Skeletal muscle cell (primary cell): ENCODE measurements around the gene PROM1.

Source experiments
- DNase-seq: peaks from one replicate; pipeline ENCODE4 v3.0.0-alpha.2; 2010; ENCODE audit warnings: low read depth
- H3K4me3 ChIP-seq: 2 replicates; pipeline ENCODE4 v1.5.1; 2011; ENCODE audit warnings: low read depth, mild to moderate bottlenecking, control low read depth, low read length, moderate library complexity

Gene PROM1

GRCh38 chr4:16083241-16084191, at the start of gene PROM1:
TSS of gene PROM1 (minus strand) at chr4:16084023. CDS start at chr4:16075906, 8,117 bp downstream.
- no peak for DNase-seq
- peak within 1 kb of the TSS; percentile 30 for H3K4me3 ChIP-seq

DNA sequence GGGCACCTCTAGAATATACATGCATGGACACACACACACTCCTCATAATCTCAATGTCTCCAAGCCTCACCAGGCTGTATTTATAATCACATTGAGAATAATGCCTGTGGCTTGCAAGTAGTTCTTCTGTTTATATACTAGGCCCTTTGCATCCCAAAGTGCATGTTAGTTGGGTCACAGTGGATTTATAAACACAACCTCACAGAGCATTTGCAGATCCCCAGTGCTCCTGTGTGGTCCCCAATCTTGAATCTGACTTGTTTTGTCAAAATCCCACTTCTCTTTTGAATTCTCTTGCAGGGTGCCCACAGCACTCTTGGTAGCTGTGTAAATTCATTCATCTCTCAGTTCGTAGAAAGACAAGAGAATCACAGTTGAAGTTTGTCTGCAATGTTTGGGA, 49.6 kb upstream of the PROM1 start:
- no peak overlapping the region for H3K4me3 ChIP-seq
- DNase-seq, result no peak

- no peak for DNase-seq
- H3K4me3 ChIP-seq, result no peak overlapping the region
Observed at GRCh38 chr4:16131293-16131692, 47.5 kb upstream of the PROM1 start.

- no peak overlapping the region for H3K4me3 ChIP-seq
- no peak for DNase-seq
Observed at GRCh38 chr4:16129336-16129735, 45.5 kb upstream of the PROM1 start.

DNA sequence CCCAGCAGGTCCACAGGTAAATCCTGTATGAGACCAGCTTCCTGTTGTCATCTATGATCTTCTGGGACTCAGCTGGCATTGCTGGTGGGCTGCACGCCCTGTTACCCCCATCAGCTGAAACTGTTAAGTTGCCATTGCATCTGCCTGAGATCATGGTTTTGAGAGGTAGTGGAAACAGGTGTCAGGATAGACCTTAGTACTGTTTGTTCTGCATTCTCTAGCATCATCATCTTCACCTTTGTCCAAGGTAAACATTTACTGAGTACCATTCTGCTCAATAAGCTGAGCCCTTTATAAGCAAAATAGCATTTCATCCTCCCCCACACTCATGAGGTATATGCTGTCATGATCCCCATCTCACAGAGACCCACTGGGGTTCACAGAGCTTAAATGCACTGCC, 42.9 kb upstream of the PROM1 start:
- H3K4me3 ChIP-seq, result no peak overlapping the region
- no peak for DNase-seq

DNA sequence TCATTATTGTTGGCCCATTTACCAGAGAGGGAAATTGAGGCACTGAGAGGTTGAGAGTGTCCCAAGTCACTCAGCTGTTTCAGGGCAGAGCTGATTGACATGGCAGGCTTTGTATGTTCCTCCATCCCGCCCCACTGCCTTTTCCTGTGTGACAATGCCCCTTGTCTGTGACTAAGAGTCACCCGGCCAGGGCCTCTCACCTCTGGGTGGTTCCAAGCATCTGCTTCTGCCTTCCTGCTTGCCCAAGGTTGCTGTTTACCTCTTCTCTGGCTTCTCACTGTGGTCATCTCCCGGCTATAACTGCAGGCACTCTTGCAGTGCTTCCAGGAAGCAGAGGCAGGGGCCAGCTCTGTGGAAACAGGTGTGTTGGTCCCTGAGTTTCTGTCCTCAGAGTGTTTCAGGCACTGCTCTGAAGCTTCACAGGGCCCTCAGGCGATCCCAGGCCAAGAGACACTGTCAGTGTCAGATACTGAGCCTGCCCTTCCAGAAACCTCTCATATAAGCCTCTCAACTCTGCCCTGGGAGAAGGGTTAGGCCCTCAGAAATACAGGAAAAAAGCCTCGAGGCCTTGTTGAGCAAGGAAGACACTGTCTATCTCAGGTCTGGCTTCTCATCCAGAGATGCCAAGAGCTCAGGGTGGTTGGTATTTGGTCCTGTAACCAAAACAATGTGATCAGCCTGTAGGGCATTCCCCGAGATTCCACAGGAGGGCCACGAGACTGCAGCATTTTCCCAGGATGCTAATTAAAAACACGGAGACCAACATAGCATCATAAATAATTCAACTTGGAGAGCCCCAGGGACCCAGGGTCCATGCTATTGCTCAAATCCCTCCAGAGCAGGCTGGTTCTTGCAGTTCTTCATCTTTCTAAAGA, 42.0 kb upstream of the PROM1 start:
- no peak overlapping the region for H3K4me3 ChIP-seq
- DNase-seq, result no peak

DNA sequence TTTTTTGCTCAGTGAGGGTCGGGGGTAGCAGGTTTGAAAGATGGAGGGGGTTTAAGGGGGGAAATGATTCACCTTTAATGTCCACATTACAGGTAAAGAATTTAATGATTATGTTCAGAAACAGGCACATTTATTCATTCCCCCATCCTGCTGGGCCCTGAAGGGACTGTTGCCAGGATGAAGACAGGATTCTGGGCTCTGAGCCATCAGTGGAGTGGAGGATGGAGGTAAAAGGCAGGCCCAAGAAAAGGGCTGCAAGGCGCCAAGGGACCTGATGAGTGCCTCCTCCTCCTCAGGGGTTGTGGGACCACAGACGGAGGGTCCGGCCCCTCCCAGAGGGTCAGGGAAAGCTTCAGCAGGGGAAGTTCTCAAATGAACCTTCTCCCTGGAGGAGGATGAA, 40.4 kb upstream of the PROM1 start:
- DNase-seq, result no peak
- no peak overlapping the region for H3K4me3 ChIP-seq

- H3K4me3 ChIP-seq, result no peak overlapping the region
- DNase-seq, result no peak
Observed at GRCh38 chr4:16123356-16124084, 39.7 kb upstream of the PROM1 start.

DNA sequence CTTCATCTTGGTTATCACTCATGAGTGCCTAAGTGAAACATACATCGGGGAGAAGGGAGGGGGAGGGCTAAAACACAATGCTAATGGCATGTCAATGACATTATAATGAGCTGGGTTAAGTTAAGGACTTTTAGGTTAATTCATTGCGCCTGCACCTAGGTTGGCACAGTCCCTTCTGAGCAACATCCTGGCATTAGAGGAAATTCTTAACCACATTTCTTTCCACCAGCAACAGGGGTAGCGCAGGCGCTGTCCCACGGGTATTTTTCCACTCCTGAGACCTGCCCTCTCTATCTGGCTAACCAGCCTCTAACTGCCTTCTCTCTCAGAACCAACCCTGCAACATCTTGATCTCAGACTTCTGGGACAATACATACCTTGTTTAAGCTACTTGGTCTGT, 39.0 kb upstream of the PROM1 start:
- no peak overlapping the region for H3K4me3 ChIP-seq
- DNase-seq, result no peak

DNA sequence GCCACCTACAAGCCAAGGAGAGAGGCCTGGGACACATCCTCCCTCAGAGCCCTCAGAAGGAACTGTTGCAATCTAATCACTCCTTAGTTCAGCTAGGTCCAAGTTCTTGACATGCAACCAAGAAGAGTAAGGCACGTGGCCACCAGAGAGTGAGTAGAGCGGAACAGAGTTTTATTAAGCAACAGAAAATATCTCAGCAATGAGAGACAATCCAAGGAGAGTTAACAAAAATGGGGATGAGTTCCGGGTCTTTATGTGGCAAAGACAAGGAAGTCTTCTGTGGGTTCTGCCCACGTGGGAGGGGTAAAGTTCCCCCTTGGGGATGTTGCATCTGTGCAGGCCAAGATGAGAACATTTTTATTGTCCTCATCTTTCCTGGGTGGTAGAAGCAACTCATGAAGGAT, 38.5 kb upstream of the PROM1 start:
- DNase-seq, result no peak
- H3K4me3 ChIP-seq, result no peak overlapping the region

DNA sequence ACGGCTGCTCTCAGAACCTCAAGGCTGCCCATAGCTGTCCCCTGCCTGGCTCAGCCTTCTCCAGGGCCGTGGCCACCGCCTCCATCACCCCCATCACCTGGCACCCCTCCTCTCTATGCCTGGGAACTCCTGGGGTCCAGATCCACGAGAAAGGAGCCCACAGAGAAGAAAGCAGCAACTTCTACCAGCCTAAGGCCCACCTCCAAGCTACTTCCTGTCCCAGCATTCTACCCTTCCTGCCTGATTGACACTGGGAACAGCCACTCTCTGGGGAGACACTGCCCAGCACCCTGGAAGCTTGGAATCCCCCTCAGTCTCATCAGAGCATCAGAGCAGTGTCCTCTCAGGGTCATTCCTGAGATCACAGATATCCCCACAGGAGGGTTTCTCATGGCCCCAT, 36.9 kb upstream of the PROM1 start:
- no peak for DNase-seq
- no peak overlapping the region for H3K4me3 ChIP-seq

DNA sequence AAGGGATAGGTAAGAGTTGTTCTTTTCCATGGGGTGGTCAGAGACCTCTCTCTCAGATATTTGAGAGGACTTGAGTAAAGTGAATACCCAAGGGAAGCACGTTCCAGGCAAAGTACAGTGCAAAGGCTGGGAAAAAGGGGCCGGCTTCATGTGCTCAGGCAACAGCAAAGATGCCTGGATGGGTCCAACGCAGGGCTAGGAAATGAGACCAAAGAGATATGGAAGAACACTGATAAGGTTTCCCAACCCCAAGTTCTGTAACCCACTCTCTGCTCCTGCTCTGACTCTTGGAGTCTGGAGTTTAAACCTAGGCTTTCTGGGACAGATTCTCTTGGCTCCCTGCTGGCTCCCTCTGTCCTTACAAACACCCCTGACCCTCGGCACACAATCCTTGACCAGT, 36.2 kb upstream of the PROM1 start:
- DNase-seq, result no peak
- H3K4me3 ChIP-seq, result no peak overlapping the region

DNA sequence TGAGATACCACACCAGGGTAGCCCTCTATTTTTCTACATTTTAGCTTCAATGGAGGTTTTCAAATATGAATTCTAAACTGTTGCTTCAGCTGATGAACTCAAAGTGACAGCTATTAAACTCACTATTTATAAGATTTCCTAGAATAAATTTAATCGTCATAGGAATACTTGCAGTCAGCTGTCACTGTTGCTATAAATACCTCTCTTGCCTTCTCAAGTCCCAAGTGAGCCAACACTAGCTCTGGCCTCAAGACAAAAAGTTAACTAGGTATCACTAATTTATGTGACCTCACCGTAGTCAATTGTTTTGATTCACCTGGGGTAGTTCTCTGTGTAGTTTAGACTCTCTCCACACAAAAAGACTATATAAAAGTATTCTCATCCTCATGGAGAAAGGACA, 34.3 kb upstream of the PROM1 start:
- H3K4me3 ChIP-seq, result no peak overlapping the region
- DNase-seq, result no peak

GRCh38 chr4:16117164-16117563, 33.3 kb upstream of the PROM1 start:
- no peak overlapping the region for H3K4me3 ChIP-seq
- DNase-seq, result no peak

DNA sequence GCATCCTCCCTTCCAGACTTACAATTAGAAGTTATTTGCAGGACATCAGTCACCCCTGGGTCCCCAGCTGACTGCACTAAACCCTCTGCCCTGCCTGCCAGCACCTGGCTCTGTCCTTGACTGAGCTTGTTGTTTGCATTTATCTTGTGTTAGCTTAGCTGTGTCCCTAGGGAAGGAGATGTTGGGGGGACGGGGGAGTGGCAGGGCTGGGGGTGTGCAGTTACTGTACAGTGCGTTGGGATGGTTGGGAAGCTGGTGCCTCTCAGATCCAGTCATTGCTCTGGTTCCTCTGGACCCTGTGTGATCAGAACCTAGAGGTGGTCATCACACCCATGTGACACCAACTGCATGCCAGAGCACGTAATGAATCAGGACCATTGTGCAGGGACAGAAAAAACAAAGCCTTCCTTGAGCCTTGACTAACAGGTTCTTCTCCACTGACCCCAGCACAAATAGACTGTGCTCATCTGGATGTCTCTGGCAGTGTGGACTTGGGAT, 32.7 kb upstream of the PROM1 start:
- DNase-seq, result no peak
- no peak overlapping the region for H3K4me3 ChIP-seq

DNA sequence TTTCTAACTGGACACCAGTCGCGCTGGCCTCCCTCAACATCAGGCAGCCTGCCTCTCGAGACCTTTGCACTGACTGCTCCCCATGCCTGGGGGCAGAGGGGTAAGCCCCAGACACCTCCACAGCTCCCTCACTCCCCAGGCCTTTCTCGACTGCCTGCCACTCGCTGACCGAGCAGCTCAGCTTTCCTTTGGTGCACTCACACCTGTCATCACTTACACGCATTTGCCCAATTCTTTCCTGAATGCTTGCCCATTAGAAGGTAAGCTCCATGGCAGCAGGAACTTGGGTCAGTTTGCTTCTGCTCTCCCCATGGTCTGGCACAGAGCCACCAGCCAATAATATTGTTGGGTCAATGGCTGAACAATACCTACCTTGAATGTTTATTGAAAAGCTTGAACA, 32.2 kb upstream of the PROM1 start:
- H3K4me3 ChIP-seq, result no peak overlapping the region
- DNase-seq, result no peak

- no peak for DNase-seq
- no peak overlapping the region for H3K4me3 ChIP-seq
Observed at GRCh38 chr4:16114546-16114945, 30.7 kb upstream of the PROM1 start.

DNA sequence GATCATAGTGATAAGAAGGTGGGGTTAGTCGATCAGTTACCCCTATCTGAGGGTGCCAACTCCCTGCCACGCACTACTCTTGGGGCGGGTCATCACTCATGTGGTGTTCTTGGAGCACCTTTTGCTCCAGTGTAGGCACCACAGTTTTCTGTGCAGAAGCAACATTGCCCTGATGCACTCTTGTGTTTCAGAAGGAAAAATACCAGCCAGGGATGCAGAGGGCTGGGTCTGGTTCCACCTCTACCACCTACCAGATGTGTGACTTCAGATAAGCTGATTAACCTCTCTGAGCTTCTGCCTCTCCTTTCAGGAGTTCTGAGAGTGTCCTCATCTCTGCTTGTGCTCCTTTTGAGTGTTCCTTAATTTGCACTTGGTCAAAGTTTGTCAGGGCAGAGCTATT, 29.9 kb upstream of the PROM1 start:
- DNase-seq, result no peak
- no peak overlapping the region for H3K4me3 ChIP-seq

DNA sequence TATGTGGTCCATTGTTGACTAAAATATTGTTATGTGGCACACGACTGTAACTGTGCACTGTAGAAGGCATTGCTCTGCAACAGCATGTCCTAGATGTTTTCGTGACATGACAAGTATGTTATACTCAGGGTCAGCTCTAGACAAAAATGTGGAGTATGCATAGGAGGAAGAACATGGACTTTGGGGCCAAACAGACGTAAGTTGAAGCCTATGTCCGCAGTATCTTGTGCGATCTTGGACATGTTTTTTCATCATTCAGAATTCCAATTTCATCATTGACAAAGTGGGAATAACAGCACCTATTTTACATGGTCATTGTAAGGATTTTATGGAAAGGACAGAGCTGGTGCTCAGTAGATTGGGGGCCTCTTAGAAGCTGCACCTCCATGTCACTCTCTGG, 27.7 kb upstream of the PROM1 start:
- H3K4me3 ChIP-seq, result no peak overlapping the region
- no peak for DNase-seq
